Spleen (tissue), 11 donors: Measurements from ENCODE around the gene TRMT2B. TPM values are rescaled to one million over a fixed set of nuclear protein-coding genes. Genes with fewer than 3 reads are reported as not detected.

ENCODE experiments used
- DNase-seq: peaks from one replicate; pipeline ENCODE4 v3.0.0-alpha.2; 2020
- H3K27ac ChIP-seq, 8 donors: fragments of 200-600 bp; sonication (generic) in 7 of 8; 1 replicate in 4 of 8; 2 replicates in 4 of 8; pipeline versions ENCODE4 v1.5.0 to v1.8.0; 2016 to 2021; ENCODE audit warnings: inconsistent platforms in 4 of 8, mild to moderate bottlenecking in 4 of 8, moderate library complexity in 1 of 8
- H3K27me3 ChIP-seq, 7 donors: fragments of 200-600 bp; sonication (generic) in 6 of 7; replicated peaks in 1 of 7; 1 replicate in 4 of 7; 2 replicates in 3 of 7; pipeline versions ENCODE4 v1.5.0 to v1.8.0; 2016 to 2021; ENCODE audit warnings: inconsistent platforms in 3 of 7, mild to moderate bottlenecking in 1 of 7
- H3K36me3 ChIP-seq, 6 donors: fragments of 200-600 bp; sonication (generic) in 5 of 6; 1 replicate in 4 of 6; 2 replicates in 2 of 6; pipeline versions ENCODE4 v1.5.0 to v1.8.0; 2016 to 2021; ENCODE audit warnings: inconsistent platforms in 2 of 6
- H3K4me1 ChIP-seq, 6 donors: fragments of 200-600 bp; sonication (generic) in 5 of 6; 1 replicate in 3 of 6; 2 replicates in 3 of 6; pipeline versions ENCODE4 v1.5.0 to v1.8.0; 2016 to 2021; ENCODE audit warnings: inconsistent platforms in 3 of 6
- H3K4me3 ChIP-seq, 8 donors: fragments of 200-600 bp; sonication (generic) in 7 of 8; 1 replicate in 4 of 8; 2 replicates in 4 of 8; pipeline versions ENCODE4 v1.5.0 to v1.8.0; 2016 to 2021; ENCODE audit warnings: inconsistent platforms in 4 of 8, mild to moderate bottlenecking in 4 of 8, moderate library complexity in 2 of 8
- H3K9me3 ChIP-seq, 8 donors: fragments of 200-600 bp; sonication (generic) in 7 of 8; 1 replicate in 4 of 8; 2 replicates in 4 of 8; pipeline versions ENCODE4 v1.5.0 to v1.8.0; 2016 to 2021; ENCODE audit warnings: inconsistent platforms in 4 of 8
- POLR2A ChIP-seq, 3 donors: fragments of 450-650 bp; IDR thresholded peaks; one replicate each; pipeline ENCODE4 v1.5.1; 2017; ENCODE audit warnings: antibody characterized with exemption in 3 of 3, mild to moderate bottlenecking in 1 of 3
- POLR2AphosphoS5 ChIP-seq, 3 donors: sonication (generic); formaldehyde crosslinking; IDR thresholded peaks; one replicate each; pipeline ENCODE4 v1.5.1; 2017; ENCODE audit warnings: antibody characterized with exemption in 3 of 3
- WGBS, 5 donors: extraction: QIAGEN DNeasy Blood & Tissue Kit in 3 of 5; methylation state at CpG; one replicate each; pipeline versions ENCODE4 v1.1.5 to v1.1.7; 2013 to 2018; 5-methylcytosine and 5-hydroxymethylcytosine counted together
- intact Hi-C: fragments of 100-400 bp; cut with DNase I; formaldehyde crosslinking; loops from one replicate; pipeline ENCODE4 v1.15.0; 2023; ENCODE audit warnings: low total_unique reads
- polyA plus RNA-seq, 3 donors: library from polyadenylated mRNA; stranded (reverse); fragments of 200-250 nt; gene quantifications; one replicate each; pipeline ENCODE4 v1.2.1, GENCODE V29; 2013
- total RNA-seq, 7 donors: library from RNA; depleted of rRNA in 3 of 7; stranded (reverse); fragments of >200 nt in 3 of 7; fragmentation: NEBNext Ultra II Directional in 4 of 7; extraction: Animal tissue kit (Norgen Biotek cat#: 25700) in 4 of 7; gene quantifications; one replicate each; pipeline versions ENCODE4 v1.1.0 to v1.2.1, GENCODE V29; 2016 to 2021
- TF ChIP-seq, protein P1 (sequence below), 11 experiments: fragments of 200-600 bp in 7 of 11; fragments of 450-650 bp in 4 of 11; sonication (generic) in 4 of 11; IDR thresholded peaks in 8 of 11; conservative IDR thresholded peaks in 3 of 11; 1 replicate in 7 of 11; 2 replicates in 4 of 11; pipeline versions ENCODE4 v1.4.0 to v1.8.0; 2016 to 2021; ENCODE audit warnings: antibody characterized with exemption in 11 of 11, inconsistent platforms in 4 of 11, mild to moderate bottlenecking in 1 of 11
- donor health status: healthy with polysubstance abuse.
- donor health status: DM: no; HTN: no; CAD: no; lungs with moderate emphysema.
- donor health status: DM: no; HTN: no; CAD: no.
- donor health status: Bipolar disorder and iron deficiency.
- donor health status: healthy.
- donor health status: DM: no; HTN: no; CAD: no.
- donor health status: DM: yes; HTN: yes; CAD: no.

The TRMT2B gene
- total and polyA plus RNA-seq, 10 donors, result 8.1 to 31.0 (median 25.6) TPM

DNA sequence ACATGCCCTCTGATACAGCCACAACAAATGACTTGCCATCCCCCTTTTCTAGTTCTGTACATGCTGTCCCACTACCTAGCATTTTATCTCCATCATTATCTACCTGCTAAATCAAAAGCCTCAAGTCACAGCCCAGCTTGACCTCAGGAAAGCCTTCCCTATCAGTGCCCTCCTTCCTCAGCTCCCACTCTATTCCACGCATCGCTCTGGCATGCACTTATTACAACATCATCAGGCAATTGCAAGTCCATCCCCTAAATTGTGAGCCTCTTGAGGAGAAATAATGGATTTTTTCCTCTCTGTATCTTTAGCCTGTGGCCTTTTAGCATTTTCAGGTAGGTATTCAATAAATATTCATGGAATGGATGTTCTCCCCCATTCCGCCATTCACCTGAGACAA lies 76.7 kb downstream of the TRMT2B start:
- H3K36me3 ChIP-seq, result no peaks in the 10 kb centered on the region
- WGBS, 5 donors, result 92 to 97% (median 94%) methylated on average over 3 of the region's 3 CpGs
- intact Hi-C loops, result no loop called here

DNA sequence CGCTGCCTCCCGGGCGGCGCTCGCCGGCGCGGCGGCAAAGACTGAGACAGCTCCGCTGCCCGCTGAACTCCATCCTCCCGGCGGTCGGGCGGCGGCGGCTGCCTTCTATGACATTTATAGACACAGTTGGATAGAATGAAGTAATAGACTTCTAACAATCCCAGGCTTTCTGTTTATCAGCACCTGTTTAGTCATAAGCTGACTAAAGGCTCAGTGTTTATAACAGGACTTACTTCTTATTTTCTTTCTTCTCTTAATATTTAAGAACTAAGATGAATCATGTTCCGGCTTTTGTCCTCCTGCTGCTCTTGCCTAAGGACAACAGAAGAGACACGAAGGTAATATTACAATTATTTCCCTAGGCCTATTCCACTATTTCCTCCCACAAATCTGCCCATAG lies 78.5 kb downstream of the TRMT2B start:
- H3K4me1 ChIP-seq, result no peaks in the 10 kb centered on the region
- intact Hi-C loops, result no loop called here
- no peaks in the 10 kb centered on the region for H3K36me3 ChIP-seq
- TF ChIP-seq, protein P1, sequence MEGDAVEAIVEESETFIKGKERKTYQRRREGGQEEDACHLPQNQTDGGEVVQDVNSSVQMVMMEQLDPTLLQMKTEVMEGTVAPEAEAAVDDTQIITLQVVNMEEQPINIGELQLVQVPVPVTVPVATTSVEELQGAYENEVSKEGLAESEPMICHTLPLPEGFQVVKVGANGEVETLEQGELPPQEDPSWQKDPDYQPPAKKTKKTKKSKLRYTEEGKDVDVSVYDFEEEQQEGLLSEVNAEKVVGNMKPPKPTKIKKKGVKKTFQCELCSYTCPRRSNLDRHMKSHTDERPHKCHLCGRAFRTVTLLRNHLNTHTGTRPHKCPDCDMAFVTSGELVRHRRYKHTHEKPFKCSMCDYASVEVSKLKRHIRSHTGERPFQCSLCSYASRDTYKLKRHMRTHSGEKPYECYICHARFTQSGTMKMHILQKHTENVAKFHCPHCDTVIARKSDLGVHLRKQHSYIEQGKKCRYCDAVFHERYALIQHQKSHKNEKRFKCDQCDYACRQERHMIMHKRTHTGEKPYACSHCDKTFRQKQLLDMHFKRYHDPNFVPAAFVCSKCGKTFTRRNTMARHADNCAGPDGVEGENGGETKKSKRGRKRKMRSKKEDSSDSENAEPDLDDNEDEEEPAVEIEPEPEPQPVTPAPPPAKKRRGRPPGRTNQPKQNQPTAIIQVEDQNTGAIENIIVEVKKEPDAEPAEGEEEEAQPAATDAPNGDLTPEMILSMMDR (IDR thresholded peaks at IDR 0.05 in 8 of 11, conservative IDR thresholded peaks at IDR 0.05 in 3 of 11), result no peak
- TF ChIP-seq POLR2A (IDR thresholded peaks at IDR 0.05) (no peak), POLR2AphosphoS5 (IDR thresholded peaks at IDR 0.05) (no peak)
- no peaks in the 10 kb centered on the region for H3K27me3 ChIP-seq
- no peak for DNase-seq
- H3K9me3 ChIP-seq, result peaks cover 0 to 9% (median 0%) of the 10 kb centered on the region in 8 donors
- WGBS, 5 donors, result 92 to 98% (median 96%) methylated on average over 9 to 13 of the region's 19 CpGs
- no peak overlapping the region for H3K27ac ChIP-seq
- no peak overlapping the region for H3K4me3 ChIP-seq

More for the DNA sequence above, 76.7 kb downstream of the TRMT2B start:
- Histone ChIP-seq H3K27me3 (no peaks in the 10 kb centered on the region), H3K4me1 (no peaks in the 10 kb centered on the region), H3K27ac (no peak overlapping the region), H3K4me3 (no peak overlapping the region), H3K9me3 (peaks cover 0 to 9% (median 0%) of the 10 kb centered on the region in 8 donors)
- DNase-seq, result no peak
- no peak for TF ChIP-seq POLR2A (IDR thresholded peaks at IDR 0.05)
- TF ChIP-seq, protein P1 (IDR thresholded peaks at IDR 0.05 in 8 of 11, conservative IDR thresholded peaks at IDR 0.05 in 3 of 11), result no peak
- TF ChIP-seq POLR2AphosphoS5 (IDR thresholded peaks at IDR 0.05), result no peak

DNA sequence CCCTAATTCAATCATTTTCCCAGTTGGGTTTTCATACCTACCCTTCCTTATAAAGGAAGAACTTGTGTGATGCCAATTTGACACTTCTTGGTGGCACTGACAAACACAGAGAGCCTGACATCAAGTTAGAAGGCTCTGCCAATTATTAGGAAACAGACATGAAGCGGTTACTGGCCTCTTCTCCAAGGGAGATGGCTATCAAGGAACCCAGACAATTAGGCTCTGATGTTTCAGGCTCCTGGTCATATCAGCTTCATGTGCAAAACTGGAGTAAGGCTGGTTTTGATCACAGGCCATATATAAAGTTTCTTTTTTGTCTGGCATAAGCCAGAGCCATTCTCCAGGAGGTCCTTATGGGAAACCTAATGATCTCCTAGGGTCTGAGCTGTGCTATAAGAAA lies 82.0 kb downstream of the TRMT2B start:
- H3K27ac ChIP-seq, result no peak overlapping the region
- WGBS, 5 donors, result 44 to 100% (median 86%) methylated on average over 1 of the region's 1 CpG
- no peak for DNase-seq
- TF ChIP-seq POLR2AphosphoS5 (IDR thresholded peaks at IDR 0.05) (no peak), POLR2A (IDR thresholded peaks at IDR 0.05) (no peak)
- H3K27me3 ChIP-seq, result no peaks in the 10 kb centered on the region
- H3K4me1 ChIP-seq, result no peaks in the 10 kb centered on the region
- no peaks in the 10 kb centered on the region for H3K36me3 ChIP-seq
- intact Hi-C loops, result no loop called here
- H3K9me3 ChIP-seq, result peaks cover 0 to 9% (median 0%) of the 10 kb centered on the region in 8 donors
- no peak overlapping the region for H3K4me3 ChIP-seq

DNA sequence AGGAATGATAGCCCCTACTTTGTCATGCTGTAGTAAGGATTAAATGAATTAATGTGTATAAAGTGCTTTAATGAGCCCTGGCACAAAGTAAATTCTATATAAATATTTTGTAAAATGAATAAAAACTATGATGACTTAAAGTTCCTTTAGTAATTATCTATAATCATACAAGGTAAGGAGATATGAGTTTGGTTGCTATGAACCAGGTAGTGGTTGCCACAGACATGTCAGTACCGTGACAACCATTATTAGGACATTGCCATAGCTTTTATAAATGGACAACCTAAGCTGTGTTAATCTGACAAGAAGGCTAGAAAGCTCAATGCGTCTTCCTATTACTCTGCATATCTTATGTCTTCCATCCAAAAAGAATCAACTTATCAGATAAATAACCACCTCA lies 82.5 kb downstream of the TRMT2B start, which contains the start of gene ARL13A:
Gene ARL13A (plus strand): TSS at position 301 of the 400 bp plus-strand sequence. CDS start 3,982 bp downstream, outside the sequence.
- intact Hi-C loops, result no loop called here
- Histone ChIP-seq H3K4me3 (no peak within 1 kb of the TSS), H3K27me3 (no peaks in the 10 kb centered on the region), H3K4me1 (no peaks in the 10 kb centered on the region), H3K9me3 (peaks cover 0 to 9% (median 0%) of the 10 kb centered on the region in 8 donors), H3K27ac (no peak within 1 kb of the TSS), H3K36me3 (no peaks in the 10 kb centered on the region)
- no peak for TF ChIP-seq POLR2A (IDR thresholded peaks at IDR 0.05)
- 79 to 100% (median 93%) methylated on average over 2 of the region's 2 CpGs for WGBS, 5 donors
- no peak for DNase-seq

DNA sequence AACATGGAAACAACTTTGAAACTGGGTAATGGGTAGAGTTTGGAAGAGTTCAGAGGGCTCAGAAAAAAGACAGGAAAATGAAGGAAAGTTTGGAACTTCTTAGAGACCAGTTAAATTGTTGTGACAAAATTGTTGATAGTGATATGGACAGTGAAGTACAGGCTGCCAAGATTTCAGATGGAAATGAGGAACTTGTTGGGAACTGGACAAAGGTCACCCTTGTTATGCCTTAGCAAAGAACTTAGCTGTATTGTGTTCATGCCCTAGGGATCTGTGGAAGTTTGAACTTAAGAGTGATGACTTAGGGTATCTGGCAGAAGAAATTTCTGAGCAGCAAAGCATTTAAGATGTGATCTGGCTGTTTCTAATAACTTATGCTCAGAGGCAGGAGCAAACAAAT lies 87.5 kb downstream of the TRMT2B start:
- no peak overlapping the region for H3K4me3 ChIP-seq
- H3K27ac ChIP-seq, result no peak overlapping the region
- TF ChIP-seq POLR2AphosphoS5 (IDR thresholded peaks at IDR 0.05) (no peak), POLR2A (IDR thresholded peaks at IDR 0.05) (no peak)
- TF ChIP-seq, protein P1 (IDR thresholded peaks at IDR 0.05 in 8 of 11, conservative IDR thresholded peaks at IDR 0.05 in 3 of 11), result no peak
- intact Hi-C loops, result no loop called here
- no peaks in the 10 kb centered on the region for H3K36me3 ChIP-seq
- H3K4me1 ChIP-seq, result no peaks in the 10 kb centered on the region
- no peaks in the 10 kb centered on the region for H3K27me3 ChIP-seq
- no peak for DNase-seq
- peaks cover 0 to 7% (median 0%) of the 10 kb centered on the region in 8 donors for H3K9me3 ChIP-seq
